Measurements from ENCODE around the gene XBP1.

- TF ChIP-seq CTCF (IDR thresholded peaks at IDR 0.05), result no peak
- TF ChIP-seq ZFX (IDR thresholded peaks at IDR 0.05; ENCODE audit: borderline replicate concordance), result no peak
These were observed 20.5 kb downstream of the XBP1 start for GRCh38 chr22:28779833-28780232.

Measured in 22Rv1 (cell line).